ENCODE results near the gene PCDHAC2. TPM values are rescaled to one million over a fixed set of nuclear protein-coding genes. Genes with fewer than 3 reads are reported as not detected.

PCDHAC2 gene
- 0.67 TPM for total RNA-seq
- long read RNA-seq, result 0 reads

GRCh38 chr5:140966293-140967225, at the start of gene PCDHAC2:
Gene PCDHAC2 (plus strand): TSS chr5:140966476. CDS start chr5:140966767, 291 bp downstream.
- intact Hi-C loops (cut with DNase I), result no loop called here

GRCh38 chr5:140923601-140924000, 42.7 kb upstream of the PCDHAC2 start:
- no peak for DNase-seq (ENCODE audit: low spot score)

More at GRCh38 chr5:140966293-140967225, at the start of gene PCDHAC2:
- no peak for DNase-seq (ENCODE audit: low spot score)

DNA sequence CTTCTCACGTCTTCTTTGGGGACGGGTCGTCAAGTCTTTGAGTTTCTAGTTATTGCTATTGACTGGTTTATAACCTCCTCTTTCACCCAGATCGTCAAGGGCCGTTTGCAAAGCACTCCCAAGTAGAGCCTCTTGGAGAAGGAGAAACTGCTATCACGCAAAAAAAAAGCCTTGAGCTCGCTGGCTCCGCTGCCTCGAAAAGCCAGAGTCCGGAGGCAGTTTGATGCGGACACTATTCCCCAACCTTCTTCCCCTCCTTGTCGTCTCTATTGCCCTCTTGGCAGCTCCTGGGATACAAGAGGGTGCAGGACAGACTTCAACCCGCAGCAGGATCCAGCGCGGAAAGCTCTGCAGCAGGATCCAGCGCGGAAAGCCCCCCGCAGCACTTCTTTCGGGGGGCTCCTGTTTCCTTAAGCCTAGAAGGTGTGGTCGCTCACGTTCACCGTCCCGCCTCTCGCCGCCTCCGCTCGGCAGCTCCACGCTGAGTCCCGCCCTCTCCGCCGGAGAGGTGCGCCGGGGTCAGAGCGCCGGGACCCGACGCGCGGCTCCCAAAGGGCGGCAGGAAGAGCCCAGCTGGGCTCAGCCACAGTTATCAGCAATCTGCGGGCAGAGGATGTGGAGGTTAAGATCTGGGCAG, 40.4 kb upstream of the PCDHAC2 start, which contains the start of gene PCDHAC1:
Gene PCDHAC1 (plus strand): TSS at position 494 of the 637 bp plus-strand sequence. CDS start 594 bp downstream, outside the sequence.
- no peak for DNase-seq (ENCODE audit: low spot score)
- intact Hi-C loops (cut with DNase I), result loop anchor here (2.0 kb wide), 1 partner anchor 113 kb away; no protein-coding TSS in a partner anchor

More at GRCh38 chr5:140923601-140924000, 42.7 kb upstream of the PCDHAC2 start:
- intact Hi-C loops (cut with DNase I), result no loop called here

DNA sequence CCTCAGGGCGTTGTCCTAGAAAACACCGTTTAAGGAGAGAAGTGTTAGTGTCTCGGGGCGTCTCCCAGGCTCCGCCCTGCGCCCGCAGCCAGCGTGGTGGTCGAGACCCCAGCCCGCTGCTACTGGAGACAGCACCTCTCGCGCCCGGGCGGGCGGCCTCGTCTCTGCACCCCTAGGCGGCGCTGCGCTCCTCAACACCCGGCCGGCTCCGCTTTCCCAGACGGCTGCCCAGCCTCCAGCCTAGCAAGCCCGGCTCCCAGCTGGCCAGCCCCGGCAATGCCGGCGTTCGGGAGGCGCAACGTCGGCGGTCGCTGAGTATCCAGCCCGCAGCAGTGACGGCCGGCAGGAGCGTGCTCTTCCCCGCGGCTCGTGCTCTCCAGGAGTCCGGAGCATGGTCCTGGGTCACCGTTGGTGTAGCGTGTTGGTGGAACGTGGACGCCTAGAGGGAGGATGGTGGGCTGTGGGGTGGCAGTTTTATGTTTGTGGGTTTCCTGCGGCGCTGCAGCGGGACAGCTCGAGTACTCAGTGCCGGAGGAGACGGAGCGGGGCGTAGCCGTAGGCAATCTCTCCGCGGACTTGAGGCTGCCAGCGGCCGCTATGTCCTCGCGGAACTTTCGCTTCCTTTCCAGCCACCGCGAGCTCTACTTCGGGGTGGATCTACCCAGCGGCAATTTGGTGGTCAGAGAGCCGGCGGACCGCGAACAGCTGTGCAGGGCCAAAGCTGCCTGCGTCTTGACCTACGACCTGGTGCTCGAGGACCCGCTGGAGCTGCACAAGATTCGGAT, 39.6 kb upstream of the PCDHAC2 start:
- intact Hi-C loops (cut with DNase I), result loop anchor here (2.0 kb wide), 1 partner anchor 112 kb away; no protein-coding TSS in a partner anchor
- DNase-seq (ENCODE audit: low spot score), result no peak

DNA sequence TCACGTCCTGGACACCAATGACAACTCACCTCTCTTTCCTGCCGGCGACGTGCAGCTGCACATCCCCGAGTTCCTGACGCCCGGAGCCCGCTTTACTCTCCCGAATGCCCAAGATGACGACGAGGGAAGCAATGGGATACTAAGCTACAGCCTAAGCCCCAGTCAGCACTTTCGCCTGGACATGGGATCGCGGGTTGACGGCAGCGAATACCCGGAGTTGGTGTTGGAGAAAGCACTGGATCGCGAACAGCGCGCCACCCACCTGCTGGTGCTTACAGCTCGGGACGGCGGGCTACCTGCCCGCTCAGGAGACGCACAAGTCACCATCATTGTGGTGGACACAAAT, 39.1 kb upstream of the PCDHAC2 start:
- intact Hi-C loops (cut with DNase I), result loop anchor here (2.0 kb wide), 1 partner anchor 112 kb away; no protein-coding TSS in a partner anchor
- DNase-seq (ENCODE audit: low spot score), result no peak

- no peak for DNase-seq (ENCODE audit: low spot score)
- intact Hi-C loops (cut with DNase I), result no loop called here
Observed at GRCh38 chr5:140934964-140935606, 31.2 kb upstream of the PCDHAC2 start.

DNA sequence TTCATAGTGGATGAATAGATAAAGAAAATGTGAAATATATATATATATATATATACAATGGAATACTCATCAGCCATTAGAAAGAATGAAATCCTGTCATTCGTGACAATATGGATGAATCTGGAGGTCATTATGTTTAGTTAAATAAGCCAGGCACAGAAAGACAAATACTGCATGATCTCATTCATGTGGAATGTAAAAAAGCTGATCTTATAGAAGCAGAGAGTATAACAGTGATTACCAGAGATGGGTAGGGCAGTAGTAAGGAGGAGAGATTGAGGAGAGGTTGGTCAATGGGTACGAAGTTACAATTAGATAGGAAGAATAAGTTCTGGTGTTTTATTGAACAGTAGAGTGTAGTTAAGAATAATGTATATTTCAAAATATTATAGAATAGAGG, 19.7 kb upstream of the PCDHAC2 start:
- intact Hi-C loops (cut with DNase I), result no loop called here
- no peak for DNase-seq (ENCODE audit: low spot score)

DNA sequence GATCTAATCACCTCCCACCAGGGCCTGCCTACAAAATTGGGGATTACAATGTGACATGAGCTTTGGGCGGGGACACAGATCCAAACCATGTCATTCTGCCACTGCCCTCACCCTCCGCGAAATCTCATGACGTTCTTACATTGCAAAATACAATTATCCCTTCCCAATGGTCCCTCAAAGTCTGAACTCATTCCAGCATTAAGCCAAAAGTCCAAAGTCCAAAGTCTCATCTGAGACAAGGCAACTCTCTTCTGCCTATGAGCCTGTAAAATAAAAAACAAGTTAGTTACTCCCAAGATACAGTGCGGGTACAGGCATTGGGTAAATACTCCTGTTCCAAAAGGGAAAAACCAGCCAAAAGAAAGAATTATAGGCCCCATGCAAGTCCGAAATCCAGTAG, 14.6 kb upstream of the PCDHAC2 start:
- intact Hi-C loops (cut with DNase I), result no loop called here

GRCh38 chr5:140953234-140953633, 13.0 kb upstream of the PCDHAC2 start:
- intact Hi-C loops (cut with DNase I), result no loop called here
- DNase-seq (ENCODE audit: low spot score), result no peak

More for the DNA sequence above, 14.6 kb upstream of the PCDHAC2 start:
- DNase-seq (ENCODE audit: low spot score), result no peak

GRCh38 chr5:140962190-140962589, 4.1 kb upstream of the PCDHAC2 start:
- intact Hi-C loops (cut with DNase I), result no loop called here
- DNase-seq (ENCODE audit: low spot score), result no peak

- intact Hi-C loops (cut with DNase I), result no loop called here
- no peak for DNase-seq (ENCODE audit: low spot score)
Observed at GRCh38 chr5:140964356-140964755, 1.9 kb upstream of the PCDHAC2 start.

GRCh38 chr5:140965905-140966292, 377 bp upstream of the PCDHAC2 start:
- no peak for DNase-seq (ENCODE audit: low spot score)
- intact Hi-C loops (cut with DNase I), result no loop called here

DNA sequence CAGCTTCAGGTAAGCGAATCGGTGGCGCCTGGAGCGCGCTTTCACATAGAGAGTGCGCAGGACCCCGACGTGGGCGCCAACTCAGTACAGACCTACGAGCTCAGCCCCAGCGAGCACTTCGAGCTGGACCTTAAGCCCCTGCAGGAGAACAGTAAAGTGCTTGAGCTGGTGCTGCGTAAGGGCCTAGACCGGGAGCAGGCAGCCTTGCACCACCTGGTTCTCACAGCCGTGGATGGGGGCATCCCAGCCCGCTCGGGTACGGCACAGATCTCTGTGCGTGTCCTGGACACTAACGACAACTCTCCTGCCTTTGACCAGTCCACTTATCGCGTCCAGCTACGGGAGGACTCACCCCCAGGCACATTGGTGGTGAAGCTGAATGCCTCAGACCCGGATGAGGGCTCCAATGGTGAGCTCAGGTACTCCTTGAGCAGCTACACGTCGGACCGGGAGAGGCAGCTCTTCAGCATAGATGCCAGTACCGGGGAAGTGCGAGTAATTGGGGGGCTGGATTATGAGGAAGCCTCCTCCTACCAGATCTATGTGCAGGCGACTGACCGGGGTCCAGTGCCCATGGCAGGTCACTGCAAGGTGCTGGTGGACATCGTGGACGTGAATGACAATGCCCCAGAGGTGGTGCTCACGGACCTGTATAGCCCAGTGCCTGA, 1.1 kb downstream of the PCDHAC2 start:
- no peak for DNase-seq (ENCODE audit: low spot score)
- intact Hi-C loops (cut with DNase I), result no loop called here

GRCh38 chr5:140969880-140970279, 3.6 kb downstream of the PCDHAC2 start:
- intact Hi-C loops (cut with DNase I), result no loop called here
- DNase-seq (ENCODE audit: low spot score), result no peak

GRCh38 chr5:140973550-140973949, 7.3 kb downstream of the PCDHAC2 start:
- intact Hi-C loops (cut with DNase I), result no loop called here
- DNase-seq (ENCODE audit: low spot score), result no peak

DNA sequence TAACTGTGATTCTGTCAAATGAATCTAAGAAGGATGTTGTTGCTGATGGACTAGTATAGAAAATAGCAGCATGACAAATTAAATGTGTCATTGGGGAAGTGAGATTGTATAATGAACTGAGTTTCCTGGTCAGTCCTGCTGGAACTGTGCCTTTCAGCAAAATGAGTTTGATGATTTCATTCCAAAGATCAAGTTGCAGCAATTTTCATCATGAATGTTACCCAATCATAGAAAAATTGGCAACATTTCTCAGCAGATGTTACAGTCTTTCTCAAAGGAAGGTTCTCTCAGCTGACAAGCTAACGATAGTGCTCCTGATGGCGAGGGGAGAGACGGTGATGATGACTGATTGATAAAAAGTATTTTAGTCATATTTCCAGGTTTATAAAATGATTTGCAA, 10.7 kb downstream of the PCDHAC2 start:
- intact Hi-C loops (cut with DNase I), result no loop called here

GRCh38 chr5:140978260-140978659, 12.0 kb downstream of the PCDHAC2 start:
- intact Hi-C loops (cut with DNase I), result no loop called here
- no peak for DNase-seq (ENCODE audit: low spot score)

More for the DNA sequence above, 10.7 kb downstream of the PCDHAC2 start:
- no peak for DNase-seq (ENCODE audit: low spot score)

DNA sequence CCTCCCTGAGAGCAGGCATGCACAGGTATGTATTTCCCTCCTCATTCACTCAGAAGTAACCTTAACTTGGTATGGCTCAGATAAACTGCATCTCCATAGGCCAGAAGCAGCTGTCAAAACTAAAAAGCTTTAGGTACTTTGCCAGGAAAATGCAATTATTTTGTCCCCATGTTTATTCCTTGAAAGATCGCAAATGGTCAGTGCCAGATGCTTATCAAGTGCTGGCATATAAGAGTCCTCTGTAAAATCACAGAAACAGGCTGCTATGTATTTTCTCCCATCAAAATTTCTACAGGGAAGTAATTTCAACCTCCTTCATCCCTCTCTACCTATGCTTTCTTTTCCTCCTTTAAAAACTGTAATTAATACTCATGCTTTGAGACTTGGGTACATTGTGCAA, 12.7 kb downstream of the PCDHAC2 start:
- intact Hi-C loops (cut with DNase I), result no loop called here
- no peak for DNase-seq (ENCODE audit: low spot score)
